ENCODE data around the gene STXBP1.
"Not testable (repeated sequence)": the region's sequence is repeated elsewhere in the genome, so short reads cannot be mapped to it uniquely, and the experiment has no call there.

DNA sequence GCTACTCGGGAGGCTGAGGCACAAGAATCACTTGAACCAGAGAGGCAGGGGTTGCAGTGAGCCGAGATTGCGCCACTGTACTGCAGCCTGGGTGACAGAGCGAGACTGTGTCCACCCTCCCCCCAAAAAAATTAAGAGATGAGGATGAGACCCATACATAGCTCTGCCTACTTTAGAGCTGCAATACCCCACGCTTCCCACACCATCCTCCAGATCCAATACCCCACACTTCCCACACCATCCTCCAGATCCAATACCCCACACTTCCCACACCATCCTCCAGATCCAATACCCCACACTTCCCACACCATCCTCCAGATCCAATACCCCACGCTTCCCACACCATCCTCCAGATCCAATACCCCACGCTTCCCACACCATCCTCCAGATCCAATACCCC is 34.9 kb upstream of the STXBP1 start:
- TF ChIP-seq, protein P1, sequence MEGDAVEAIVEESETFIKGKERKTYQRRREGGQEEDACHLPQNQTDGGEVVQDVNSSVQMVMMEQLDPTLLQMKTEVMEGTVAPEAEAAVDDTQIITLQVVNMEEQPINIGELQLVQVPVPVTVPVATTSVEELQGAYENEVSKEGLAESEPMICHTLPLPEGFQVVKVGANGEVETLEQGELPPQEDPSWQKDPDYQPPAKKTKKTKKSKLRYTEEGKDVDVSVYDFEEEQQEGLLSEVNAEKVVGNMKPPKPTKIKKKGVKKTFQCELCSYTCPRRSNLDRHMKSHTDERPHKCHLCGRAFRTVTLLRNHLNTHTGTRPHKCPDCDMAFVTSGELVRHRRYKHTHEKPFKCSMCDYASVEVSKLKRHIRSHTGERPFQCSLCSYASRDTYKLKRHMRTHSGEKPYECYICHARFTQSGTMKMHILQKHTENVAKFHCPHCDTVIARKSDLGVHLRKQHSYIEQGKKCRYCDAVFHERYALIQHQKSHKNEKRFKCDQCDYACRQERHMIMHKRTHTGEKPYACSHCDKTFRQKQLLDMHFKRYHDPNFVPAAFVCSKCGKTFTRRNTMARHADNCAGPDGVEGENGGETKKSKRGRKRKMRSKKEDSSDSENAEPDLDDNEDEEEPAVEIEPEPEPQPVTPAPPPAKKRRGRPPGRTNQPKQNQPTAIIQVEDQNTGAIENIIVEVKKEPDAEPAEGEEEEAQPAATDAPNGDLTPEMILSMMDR (IDR thresholded peaks at IDR 0.05 in 2 of 3, conservative IDR thresholded peaks at IDR 0.05 in 1 of 3; ENCODE audit: insufficient read depth in 2 of 3, low read depth in 1 of 3, low read length in 3 of 3) = not testable (repeated sequence)
- TF ChIP-seq, protein P2, sequence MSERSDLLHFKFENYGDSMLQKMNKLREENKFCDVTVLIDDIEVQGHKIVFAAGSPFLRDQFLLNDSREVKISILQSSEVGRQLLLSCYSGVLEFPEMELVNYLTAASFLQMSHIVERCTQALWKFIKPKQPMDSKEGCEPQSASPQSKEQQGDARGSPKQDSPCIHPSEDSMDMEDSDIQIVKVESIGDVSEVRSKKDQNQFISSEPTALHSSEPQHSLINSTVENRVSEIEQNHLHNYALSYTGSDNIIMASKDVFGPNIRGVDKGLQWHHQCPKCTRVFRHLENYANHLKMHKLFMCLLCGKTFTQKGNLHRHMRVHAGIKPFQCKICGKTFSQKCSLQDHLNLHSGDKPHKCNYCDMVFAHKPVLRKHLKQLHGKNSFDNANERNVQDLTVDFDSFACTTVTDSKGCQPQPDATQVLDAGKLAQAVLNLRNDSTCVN (CRISPR knock-in tag; IDR thresholded peaks at IDR 0.05) = not testable (repeated sequence)
- not testable (repeated sequence) for TF ChIP-seq ETV6 (IDR thresholded peaks at IDR 0.05; ENCODE audit: borderline replicate concordance in 1 of 2, low read depth in 2 of 2, low read length in 1 of 2); ETV6 (CRISPR knock-in tag; IDR thresholded peaks at IDR 0.05; ENCODE audit: borderline replicate concordance); ZNF436 (CRISPR knock-in tag; IDR thresholded peaks at IDR 0.05)

All from K562 (cell line).